ENCODE data around the gene GRIP2. TPM values are rescaled to one million over a fixed set of nuclear protein-coding genes. Genes with fewer than 3 reads are reported as not detected.

GRIP2 gene
- total RNA-seq, 1 donor from 2014 or later: not detected

- no peak for DNase-seq (ENCODE audit: low spot score)
- H3K9me3 Mint-ChIP-seq: no peaks in the 10 kb centered on the region
- no peak overlapping the region for H3K27ac Mint-ChIP-seq
- H3K4me3 Mint-ChIP-seq: no peak overlapping the region
- no peaks in the 10 kb centered on the region for H3K4me1 Mint-ChIP-seq (ENCODE audit: low read depth)
- H3K36me3 Mint-ChIP-seq (ENCODE audit: low read depth): no peaks in the 10 kb centered on the region
- intact Hi-C loops (cut with micrococcal nuclease): loop anchor here (1.0 to 5.0 kb wide), 2 partner anchors 273 to 412 kb away; no protein-coding TSS in a partner anchor
- H3K27me3 Mint-ChIP-seq (ENCODE audit: insufficient read depth): no peaks in the 10 kb centered on the region
Measured at GRCh38 chr3:14509796-14510100, 30.4 kb downstream of the GRIP2 start.

- no peaks in the 10 kb centered on the region for H3K4me1 Mint-ChIP-seq (ENCODE audit: low read depth)
- intact Hi-C loops (cut with micrococcal nuclease): loop anchor here (1.0 to 5.0 kb wide), 2 partner anchors 273 to 412 kb away; no protein-coding TSS in a partner anchor
- no peak overlapping the region for H3K27ac Mint-ChIP-seq
- no peaks in the 10 kb centered on the region for H3K36me3 Mint-ChIP-seq (ENCODE audit: low read depth)
- H3K4me3 Mint-ChIP-seq: no peak overlapping the region
- no peaks in the 10 kb centered on the region for H3K9me3 Mint-ChIP-seq
- H3K27me3 Mint-ChIP-seq (ENCODE audit: insufficient read depth): no peaks in the 10 kb centered on the region
- peak; percentile 53 for DNase-seq (ENCODE audit: low spot score)
Measured at GRCh38 chr3:14508966-14509795, 31.0 kb downstream of the GRIP2 start.

DNA sequence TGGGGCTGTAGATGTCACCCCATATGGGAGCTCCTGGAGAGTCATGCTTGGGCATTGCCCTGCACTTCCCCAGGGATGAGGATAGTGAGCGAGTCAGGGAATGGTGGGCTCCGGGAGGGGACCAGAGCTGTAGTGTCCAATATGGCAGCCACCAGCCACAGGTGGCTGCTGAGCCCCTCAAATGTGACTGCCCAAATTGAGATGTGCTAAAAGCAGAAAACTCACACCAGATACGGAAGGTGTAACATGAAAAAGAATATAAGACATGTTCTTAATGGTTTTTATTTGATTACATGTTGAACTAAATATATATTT, 31.7 kb downstream of the GRIP2 start:
- Mint-ChIP-seq H3K27ac (no peak overlapping the region), H3K9me3 (no peaks in the 10 kb centered on the region), H3K27me3 (ENCODE audit: insufficient read depth) (no peaks in the 10 kb centered on the region), H3K4me3 (no peak overlapping the region), H3K36me3 (ENCODE audit: low read depth) (no peaks in the 10 kb centered on the region), H3K4me1 (ENCODE audit: low read depth) (no peaks in the 10 kb centered on the region)
- intact Hi-C loops (cut with micrococcal nuclease): loop anchor here (5.0 kb wide), 1 partner anchor 274 kb away; no protein-coding TSS in a partner anchor
- DNase-seq (ENCODE audit: low spot score): no peak

DNA sequence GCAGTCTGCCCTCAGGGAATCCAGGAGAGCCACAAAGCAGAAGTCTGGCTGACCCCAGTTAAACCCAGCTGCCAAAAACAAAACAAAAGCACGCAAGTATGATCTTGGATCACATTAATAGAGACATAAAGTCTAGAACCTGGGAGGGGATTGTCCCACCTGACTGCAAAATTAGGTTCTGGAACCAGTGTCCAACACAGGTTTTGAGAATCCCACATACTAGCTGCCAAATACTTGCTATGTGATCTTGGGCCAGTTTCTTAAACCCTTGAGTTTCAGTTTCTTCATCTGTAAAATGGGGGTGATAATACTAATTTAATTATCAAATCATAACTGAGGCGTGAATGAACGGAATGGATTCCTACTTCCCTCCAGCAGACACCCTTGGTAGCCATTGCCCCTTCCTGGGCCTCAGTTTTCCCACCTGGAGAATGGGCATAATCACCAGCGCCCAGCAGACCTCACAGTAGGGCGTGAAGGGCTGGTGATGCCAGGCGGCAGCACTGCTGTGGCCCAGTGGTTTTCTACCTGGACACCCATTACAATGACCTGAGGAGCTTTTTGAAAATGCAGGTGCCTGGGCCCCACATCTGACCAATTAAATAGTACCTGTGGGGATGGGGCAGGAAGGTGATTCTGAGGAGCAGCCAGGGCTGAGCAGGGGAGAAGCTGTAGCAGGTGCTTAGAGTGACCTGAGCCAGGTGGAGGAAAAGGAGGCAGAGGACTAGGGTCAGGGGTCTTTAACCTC, 32.2 kb downstream of the GRIP2 start:
- Mint-ChIP-seq H3K4me1 (ENCODE audit: low read depth) (no peaks in the 10 kb centered on the region), H3K36me3 (ENCODE audit: low read depth) (no peaks in the 10 kb centered on the region)

DNA sequence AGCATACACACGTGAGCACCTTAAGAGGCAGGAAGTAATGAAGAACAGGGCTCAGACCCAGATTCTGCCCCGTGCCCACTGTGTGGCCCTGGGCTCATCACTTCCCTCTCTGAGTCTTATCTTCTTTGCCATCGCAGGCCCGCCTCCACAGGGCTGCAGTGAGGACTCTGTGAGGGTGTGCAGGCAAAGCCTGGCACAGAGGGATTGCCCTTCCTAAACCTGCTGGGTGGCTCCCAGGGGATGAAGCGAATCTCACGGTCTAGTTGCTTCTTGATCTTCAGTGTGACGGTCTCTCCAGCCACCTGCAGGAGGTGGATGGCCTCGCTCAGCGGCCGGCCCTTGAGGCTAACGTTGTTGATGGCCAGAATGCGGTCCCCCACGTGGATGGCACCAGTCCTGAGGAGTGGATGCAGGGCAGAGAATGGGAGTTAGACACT, 32.8 kb downstream of the GRIP2 start:
- intact Hi-C loops (cut with micrococcal nuclease): loop anchor here (5.0 kb wide), 1 partner anchor 275 kb away; no protein-coding TSS in a partner anchor
- H3K27me3 Mint-ChIP-seq (ENCODE audit: insufficient read depth): no peaks in the 10 kb centered on the region

More for the DNA sequence above, 32.2 kb downstream of the GRIP2 start:
- Mint-ChIP-seq H3K27ac (no peak overlapping the region), H3K4me3 (no peak overlapping the region), H3K27me3 (ENCODE audit: insufficient read depth) (no peaks in the 10 kb centered on the region), H3K9me3 (peaks cover 5% of the 10 kb centered on the region)
- no peak for DNase-seq (ENCODE audit: low spot score)
- intact Hi-C loops (cut with micrococcal nuclease): loop anchor here (5.0 kb wide), 1 partner anchor 274 kb away; no protein-coding TSS in a partner anchor

DNA sequence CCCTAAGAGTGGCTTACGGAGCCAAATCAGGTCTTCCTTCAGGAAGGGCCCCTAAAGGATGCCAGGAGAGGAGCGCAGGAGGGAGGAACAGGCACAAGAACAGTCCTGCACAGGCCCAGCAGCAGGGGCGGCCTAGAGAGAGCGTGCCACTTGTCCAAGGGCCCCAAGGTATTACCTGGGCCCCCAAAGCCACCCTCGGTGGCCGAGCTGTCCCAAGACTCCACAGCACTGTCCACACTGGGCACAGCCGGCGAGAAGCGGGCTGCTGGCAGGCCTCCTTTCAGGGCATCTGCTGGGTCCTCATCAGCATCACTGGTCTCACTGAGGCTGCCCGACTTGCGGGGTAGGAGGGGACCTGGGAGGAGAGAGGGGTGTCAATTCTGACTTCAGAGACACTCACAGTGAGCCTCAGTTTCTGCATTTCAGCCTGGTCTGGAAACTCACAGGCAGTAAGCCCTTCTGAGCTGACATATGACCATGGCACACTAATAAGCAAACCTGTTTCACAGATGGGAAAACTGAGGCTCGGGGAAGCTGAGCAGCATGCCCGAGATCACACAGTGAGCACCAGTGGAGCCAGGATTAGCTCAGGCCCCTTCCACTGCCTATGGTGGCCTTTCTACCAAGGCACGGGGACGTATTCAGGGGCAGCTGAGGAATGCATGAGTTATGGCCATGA, 33.4 kb downstream of the GRIP2 start:
- intact Hi-C loops (cut with micrococcal nuclease): loop anchor here (5.0 kb wide), 1 partner anchor 276 kb away; no protein-coding TSS in a partner anchor
- Mint-ChIP-seq H3K9me3 (peaks cover 16% of the 10 kb centered on the region), H3K27me3 (ENCODE audit: insufficient read depth) (no peaks in the 10 kb centered on the region), H3K4me1 (ENCODE audit: low read depth) (no peaks in the 10 kb centered on the region), H3K4me3 (no peak overlapping the region), H3K27ac (no peak overlapping the region), H3K36me3 (ENCODE audit: low read depth) (no peaks in the 10 kb centered on the region)
- DNase-seq (ENCODE audit: low spot score): no peak

More for the DNA sequence above, 32.8 kb downstream of the GRIP2 start:
- Mint-ChIP-seq H3K9me3 (peaks cover 11% of the 10 kb centered on the region), H3K4me1 (ENCODE audit: low read depth) (no peaks in the 10 kb centered on the region), H3K27ac (no peak overlapping the region), H3K36me3 (ENCODE audit: low read depth) (no peaks in the 10 kb centered on the region), H3K4me3 (no peak overlapping the region)
- DNase-seq (ENCODE audit: low spot score): no peak

- intact Hi-C loops (cut with micrococcal nuclease): loop anchor here (5.0 kb wide), 1 partner anchor 276 kb away; no protein-coding TSS in a partner anchor
- H3K4me1 Mint-ChIP-seq (ENCODE audit: low read depth): no peaks in the 10 kb centered on the region
- H3K27ac Mint-ChIP-seq: no peak overlapping the region
- DNase-seq (ENCODE audit: low spot score): no peak
- H3K4me3 Mint-ChIP-seq: no peak overlapping the region
- peaks cover 20% of the 10 kb centered on the region for H3K9me3 Mint-ChIP-seq
- no peaks in the 10 kb centered on the region for H3K27me3 Mint-ChIP-seq (ENCODE audit: insufficient read depth)
- H3K36me3 Mint-ChIP-seq (ENCODE audit: low read depth): no peaks in the 10 kb centered on the region
Measured at GRCh38 chr3:14505803-14506500, 34.2 kb downstream of the GRIP2 start.

- Mint-ChIP-seq H3K36me3 (ENCODE audit: low read depth) (no peaks in the 10 kb centered on the region), H3K4me3 (no peak overlapping the region), H3K27me3 (ENCODE audit: insufficient read depth) (peaks cover under 1% of the 10 kb centered on the region), H3K27ac (no peak overlapping the region), H3K9me3 (peaks cover 20% of the 10 kb centered on the region), H3K4me1 (ENCODE audit: low read depth) (no peaks in the 10 kb centered on the region)
- DNase-seq (ENCODE audit: low spot score): no peak
- intact Hi-C loops (cut with micrococcal nuclease): loop anchor here (5.0 kb wide), 1 partner anchor 277 kb away; no protein-coding TSS in a partner anchor
Measured at GRCh38 chr3:14505001-14505802, 34.9 kb downstream of the GRIP2 start.

DNA sequence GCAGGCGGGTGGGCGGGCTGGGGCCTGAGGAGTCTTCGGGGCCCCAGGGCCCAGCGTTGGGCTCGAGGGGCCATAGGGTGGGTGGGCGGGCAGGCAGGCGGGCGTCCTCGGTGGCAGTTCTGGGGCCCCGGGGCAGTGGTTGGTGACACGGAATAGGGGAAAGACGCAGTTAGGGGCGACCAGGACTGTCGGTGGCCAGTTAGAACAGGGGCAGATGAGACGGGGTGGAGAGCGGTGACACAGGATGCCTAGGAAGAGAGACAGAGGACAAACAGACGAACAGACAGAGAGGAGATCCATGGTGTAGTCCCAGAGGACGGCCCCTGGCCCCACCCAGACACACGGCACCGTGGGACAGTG, 36.5 kb downstream of the GRIP2 start:
- Mint-ChIP-seq H3K4me1 (ENCODE audit: low read depth) (no peaks in the 10 kb centered on the region), H3K36me3 (ENCODE audit: low read depth) (no peaks in the 10 kb centered on the region), H3K9me3 (peaks cover 20% of the 10 kb centered on the region), H3K4me3 (no peak overlapping the region), H3K27me3 (ENCODE audit: insufficient read depth) (peaks cover 4% of the 10 kb centered on the region), H3K27ac (no peak overlapping the region)
- intact Hi-C loops (cut with micrococcal nuclease): no loop called here
- no peak for DNase-seq (ENCODE audit: low spot score)

GRCh38 chr3:14503033-14503705, 37.0 kb downstream of the GRIP2 start:
- DNase-seq (ENCODE audit: low spot score): no peak
- H3K36me3 Mint-ChIP-seq (ENCODE audit: low read depth): no peaks in the 10 kb centered on the region
- intact Hi-C loops (cut with micrococcal nuclease): no loop called here
- H3K9me3 Mint-ChIP-seq: peaks cover 20% of the 10 kb centered on the region
- no peak overlapping the region for H3K4me3 Mint-ChIP-seq
- H3K27ac Mint-ChIP-seq: no peak overlapping the region
- no peaks in the 10 kb centered on the region for H3K4me1 Mint-ChIP-seq (ENCODE audit: low read depth)
- H3K27me3 Mint-ChIP-seq (ENCODE audit: insufficient read depth): peaks cover 4% of the 10 kb centered on the region

- no peak for DNase-seq (ENCODE audit: low spot score)
- Mint-ChIP-seq H3K4me1 (ENCODE audit: low read depth) (no peaks in the 10 kb centered on the region), H3K36me3 (ENCODE audit: low read depth) (no peaks in the 10 kb centered on the region), H3K9me3 (peaks cover 20% of the 10 kb centered on the region), H3K27me3 (ENCODE audit: insufficient read depth) (peaks cover 4% of the 10 kb centered on the region), H3K27ac (no peak overlapping the region), H3K4me3 (no peak overlapping the region)
- intact Hi-C loops (cut with micrococcal nuclease): no loop called here
Measured at GRCh38 chr3:14502472-14502871, 37.7 kb downstream of the GRIP2 start.
